GM12874 (cell line): ENCODE results near the gene TRIM65.

Experiments used
- CTCF ChIP-seq: IDR thresholded peaks from 2 replicates; pipeline ENCODE4 v1.5.1; 2011; ENCODE audit warnings: low read depth, mild to moderate bottlenecking, control low read depth, low read length, moderate library complexity; ENCODE audit not compliant: insufficient read depth

Gene TRIM65

DNA sequence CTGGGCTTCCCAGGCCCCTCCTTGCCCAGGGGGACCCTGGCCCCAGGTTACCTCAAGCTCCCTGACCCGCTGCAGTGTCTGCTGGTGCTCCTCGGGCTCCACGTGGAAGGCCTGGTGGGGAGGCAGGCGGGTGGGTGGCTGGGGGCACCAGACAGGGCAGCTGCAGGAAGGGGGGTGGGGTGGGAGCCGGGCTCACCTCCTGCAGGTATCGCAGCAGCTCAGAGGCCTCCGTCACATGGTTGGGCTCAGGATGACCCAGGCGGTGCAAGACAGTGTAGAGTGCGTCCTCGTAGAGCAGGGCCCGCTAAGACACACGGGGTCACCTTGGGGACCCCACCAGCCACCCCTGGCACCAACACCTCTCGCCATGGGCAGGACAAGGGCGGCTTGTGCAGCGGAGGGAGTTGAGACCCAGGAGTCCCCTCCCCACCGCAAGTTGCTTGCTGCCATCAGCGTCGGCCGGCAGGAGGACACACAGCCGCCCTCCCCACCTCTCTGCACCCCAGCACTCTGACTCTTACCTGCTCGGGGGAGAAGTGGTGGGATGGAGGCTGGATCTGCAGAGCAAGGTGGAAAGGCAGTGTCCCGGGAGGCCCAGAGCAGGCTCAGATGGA is 53.7 kb downstream of the TRIM65 start:
- peak; percentile 34; the same call in 1 of the 2 replicates for TF ChIP-seq CTCF

GRCh38 chr17:75842411-75842810 is 54.3 kb downstream of the TRIM65 start:
- no peak for TF ChIP-seq CTCF

GRCh38 chr17:75840799-75841164 is 56.0 kb downstream of the TRIM65 start:
- TF ChIP-seq CTCF = no peak

GRCh38 chr17:75839942-75840798 is 56.6 kb downstream of the TRIM65 start:
- TF ChIP-seq CTCF = no peak
